Measurements from ENCODE around the gene RNF213.

Gene RNF213

DNA sequence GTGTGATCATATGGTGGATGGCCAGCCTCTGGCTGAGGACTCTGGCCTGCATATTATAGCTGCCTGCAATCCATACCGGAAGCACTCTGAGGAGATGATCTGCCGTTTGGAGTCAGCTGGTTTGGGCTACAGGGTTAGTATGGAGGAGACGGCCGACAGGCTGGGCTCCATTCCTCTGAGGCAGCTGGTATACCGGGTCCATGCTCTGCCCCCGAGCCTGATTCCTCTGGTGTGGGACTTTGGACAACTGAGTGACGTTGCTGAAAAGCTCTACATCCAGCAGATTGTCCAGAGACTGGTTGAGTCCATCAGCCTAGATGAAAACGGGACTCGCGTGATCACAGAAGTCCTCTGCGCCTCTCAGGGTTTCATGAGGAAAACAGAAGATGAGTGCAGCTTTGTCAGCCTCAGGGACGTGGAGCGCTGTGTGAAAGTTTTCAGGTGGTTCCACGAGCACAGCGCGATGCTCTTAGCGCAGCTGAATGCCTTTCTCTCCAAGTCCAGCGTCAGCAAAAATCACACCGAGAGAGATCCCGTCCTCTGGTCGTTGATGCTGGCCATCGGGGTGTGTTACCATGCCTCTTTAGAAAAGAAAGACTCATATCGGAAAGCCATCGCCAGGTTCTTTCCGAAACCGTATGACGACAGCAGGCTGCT is 85.3 kb downstream of the RNF213 start:
- TF ChIP-seq, protein P1, sequence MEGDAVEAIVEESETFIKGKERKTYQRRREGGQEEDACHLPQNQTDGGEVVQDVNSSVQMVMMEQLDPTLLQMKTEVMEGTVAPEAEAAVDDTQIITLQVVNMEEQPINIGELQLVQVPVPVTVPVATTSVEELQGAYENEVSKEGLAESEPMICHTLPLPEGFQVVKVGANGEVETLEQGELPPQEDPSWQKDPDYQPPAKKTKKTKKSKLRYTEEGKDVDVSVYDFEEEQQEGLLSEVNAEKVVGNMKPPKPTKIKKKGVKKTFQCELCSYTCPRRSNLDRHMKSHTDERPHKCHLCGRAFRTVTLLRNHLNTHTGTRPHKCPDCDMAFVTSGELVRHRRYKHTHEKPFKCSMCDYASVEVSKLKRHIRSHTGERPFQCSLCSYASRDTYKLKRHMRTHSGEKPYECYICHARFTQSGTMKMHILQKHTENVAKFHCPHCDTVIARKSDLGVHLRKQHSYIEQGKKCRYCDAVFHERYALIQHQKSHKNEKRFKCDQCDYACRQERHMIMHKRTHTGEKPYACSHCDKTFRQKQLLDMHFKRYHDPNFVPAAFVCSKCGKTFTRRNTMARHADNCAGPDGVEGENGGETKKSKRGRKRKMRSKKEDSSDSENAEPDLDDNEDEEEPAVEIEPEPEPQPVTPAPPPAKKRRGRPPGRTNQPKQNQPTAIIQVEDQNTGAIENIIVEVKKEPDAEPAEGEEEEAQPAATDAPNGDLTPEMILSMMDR (IDR thresholded peaks at IDR 0.05; ENCODE audit: low read length, missing control alignments): no peak
- no peak overlapping the region for H3K4me3 ChIP-seq (replicated peaks; ENCODE audit: low read depth, low read length)
- no peak for DNase-seq (ENCODE audit: low read depth)

DNA sequence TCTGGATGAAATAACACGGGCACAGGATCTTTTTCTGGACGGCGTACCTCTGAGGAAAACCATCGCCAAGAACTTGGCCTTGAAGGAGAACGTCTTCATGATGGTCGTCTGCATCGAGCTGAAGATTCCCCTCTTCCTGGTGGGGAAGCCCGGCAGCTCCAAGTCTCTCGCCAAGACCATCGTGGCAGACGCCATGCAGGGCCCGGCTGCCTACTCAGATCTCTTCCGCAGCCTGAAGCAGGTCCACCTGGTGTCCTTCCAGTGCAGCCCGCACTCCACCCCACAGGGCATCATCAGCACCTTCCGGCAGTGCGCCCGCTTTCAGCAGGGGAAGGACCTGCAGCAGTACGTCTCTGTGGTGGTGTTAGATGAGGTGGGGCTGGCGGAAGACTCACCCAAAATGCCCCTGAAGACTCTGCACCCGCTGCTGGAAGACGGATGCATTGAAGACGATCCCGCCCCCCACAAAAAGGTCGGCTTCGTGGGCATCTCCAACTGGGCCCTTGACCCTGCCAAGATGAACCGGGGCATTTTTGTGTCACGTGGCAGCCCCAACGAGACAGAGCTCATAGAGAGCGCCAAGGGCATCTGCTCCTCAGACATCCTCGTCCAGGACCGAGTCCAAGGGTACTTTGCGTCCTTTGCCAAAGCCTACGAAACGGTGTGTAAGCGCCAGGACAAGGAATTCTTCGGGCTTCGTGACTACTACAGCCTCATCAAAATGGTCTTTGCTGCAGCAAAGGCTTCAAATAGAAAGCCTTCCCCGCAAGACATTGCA is 86.0 kb downstream of the RNF213 start:
- TF ChIP-seq, protein P1 (IDR thresholded peaks at IDR 0.05; ENCODE audit: low read length, missing control alignments): no peak
- no peak for DNase-seq (ENCODE audit: low read depth)
- H3K4me3 ChIP-seq (replicated peaks; ENCODE audit: low read depth, low read length): no peak overlapping the region

DNA sequence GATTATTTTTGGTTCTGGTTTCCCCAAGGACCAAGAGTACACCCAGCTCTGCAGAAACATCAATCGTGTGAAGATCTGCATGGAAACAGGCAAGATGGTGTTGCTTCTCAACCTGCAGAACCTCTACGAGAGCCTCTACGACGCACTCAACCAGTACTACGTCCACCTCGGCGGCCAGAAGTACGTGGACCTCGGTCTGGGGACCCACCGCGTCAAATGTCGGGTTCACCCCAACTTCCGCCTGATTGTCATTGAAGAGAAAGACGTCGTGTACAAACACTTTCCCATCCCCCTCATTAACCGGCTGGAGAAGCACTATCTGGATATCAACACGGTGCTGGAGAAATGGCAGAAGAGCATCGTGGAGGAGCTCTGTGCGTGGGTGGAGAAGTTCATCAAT is 86.9 kb downstream of the RNF213 start:
- DNase-seq (ENCODE audit: low read depth): no peak
- TF ChIP-seq, protein P1 (IDR thresholded peaks at IDR 0.05; ENCODE audit: low read length, missing control alignments): no peak
- H3K4me3 ChIP-seq (replicated peaks; ENCODE audit: low read depth, low read length): no peak overlapping the region

DNA sequence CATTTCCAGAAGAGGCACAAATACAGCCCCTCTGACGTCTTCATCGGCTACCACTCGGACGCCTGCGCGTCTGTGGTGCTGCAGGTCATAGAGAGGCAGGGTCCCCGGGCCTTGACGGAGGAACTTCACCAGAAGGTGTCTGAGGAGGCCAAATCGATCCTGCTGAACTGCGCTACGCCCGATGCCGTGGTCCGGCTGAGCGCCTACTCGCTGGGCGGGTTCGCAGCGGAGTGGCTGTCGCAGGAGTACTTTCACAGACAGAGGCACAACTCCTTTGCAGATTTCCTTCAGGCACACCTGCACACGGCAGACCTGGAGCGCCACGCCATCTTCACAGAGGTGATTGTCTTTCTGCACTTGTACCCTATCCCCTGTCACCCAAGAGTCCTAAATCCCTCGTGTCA is 87.3 kb downstream of the RNF213 start:
- TF ChIP-seq, protein P1 (IDR thresholded peaks at IDR 0.05; ENCODE audit: low read length, missing control alignments): no peak
- H3K4me3 ChIP-seq (replicated peaks; ENCODE audit: low read depth, low read length): no peak overlapping the region
- DNase-seq (ENCODE audit: low read depth): no peak

DNA sequence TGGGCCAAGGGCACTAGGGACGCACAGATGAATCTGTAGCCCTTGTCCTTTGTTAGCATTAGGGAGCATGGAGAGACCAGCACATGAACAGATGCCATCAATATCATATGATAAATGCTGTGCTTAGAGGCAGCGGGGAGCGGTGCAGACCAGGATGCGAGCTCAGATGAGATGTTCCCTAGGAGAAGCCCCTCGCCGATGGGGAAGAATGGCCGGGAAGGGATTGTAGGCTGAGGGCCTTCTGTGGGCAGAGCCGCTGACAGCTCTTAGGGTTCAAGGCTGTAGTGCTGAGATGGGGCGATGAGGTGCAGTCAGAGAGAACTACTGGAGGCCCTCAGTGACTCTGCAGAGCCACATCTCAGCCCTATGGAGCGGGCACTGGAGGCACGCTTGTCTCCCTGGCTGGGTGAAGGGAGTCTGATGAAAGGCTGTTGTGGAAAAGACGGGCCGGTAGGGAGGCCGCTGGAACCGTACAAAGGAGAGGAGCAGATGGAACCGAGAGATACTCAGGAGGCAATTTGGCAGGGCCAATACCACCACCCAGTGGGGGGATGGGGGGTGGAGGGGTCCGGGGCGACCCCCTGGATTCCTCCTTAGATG is 88.0 kb downstream of the RNF213 start:
- H3K4me3 ChIP-seq (replicated peaks; ENCODE audit: low read depth, low read length): no peak overlapping the region
- DNase-seq (ENCODE audit: low read depth): no peak
- TF ChIP-seq, protein P1 (IDR thresholded peaks at IDR 0.05; ENCODE audit: low read length, missing control alignments): no peak

DNA sequence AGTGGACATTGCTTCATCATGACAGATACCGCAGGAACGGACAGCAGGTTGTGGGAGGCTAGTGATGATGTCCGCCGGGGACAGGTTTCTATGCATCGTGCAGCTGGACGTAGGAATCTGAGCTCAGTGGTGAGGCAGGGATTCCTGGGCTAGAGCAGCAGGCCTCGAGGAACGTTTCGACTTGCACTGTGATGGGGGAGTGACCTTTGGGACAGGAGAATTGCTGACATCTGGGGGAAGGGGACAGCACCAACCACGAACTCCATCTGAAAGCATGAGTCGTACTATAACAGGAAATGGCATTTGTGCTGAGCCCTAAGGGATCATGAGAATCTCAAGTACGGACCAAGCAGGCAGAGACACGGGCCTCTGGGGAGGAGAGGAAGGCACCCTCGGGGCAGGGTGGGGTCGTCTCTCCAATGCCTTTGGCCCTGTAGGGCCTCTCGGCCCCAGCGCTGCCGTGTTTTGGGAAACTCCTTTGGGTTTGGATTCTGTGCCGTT is 88.5 kb downstream of the RNF213 start:
- TF ChIP-seq, protein P1 (IDR thresholded peaks at IDR 0.05; ENCODE audit: low read length, missing control alignments): no peak
- H3K4me3 ChIP-seq (replicated peaks; ENCODE audit: low read depth, low read length): no peak overlapping the region
- no peak for DNase-seq (ENCODE audit: low read depth)
